Liver (tissue), 9 donors: ENCODE data around the gene THBD. TPM values are rescaled to one million over a fixed set of nuclear protein-coding genes. Genes with fewer than 3 reads are reported as not detected.

Experiments used
- DNase-seq: peaks from one replicate; pipeline ENCODE4 v3.0.0-alpha.2; 2017; ENCODE audit warnings: low spot score
- H3K27ac ChIP-seq, 2 donors: one replicate each; pipeline ENCODE4 v1.7.0; 2013; ENCODE audit warnings: inconsistent platforms in 2 of 2, low read length in 2 of 2, control low read depth in 1 of 2, low read depth in 1 of 2, mild to moderate bottlenecking in 1 of 2
- H3K27me3 ChIP-seq, 4 donors: one replicate each; pipeline versions ENCODE4 v1.6.1 to v1.7.0; 2013; ENCODE audit warnings: low read length in 3 of 4, inconsistent platforms in 1 of 4, mild to moderate bottlenecking in 1 of 4, moderate library complexity in 1 of 4; ENCODE audit not compliant: control insufficient read depth in 4 of 4, insufficient read depth in 4 of 4
- H3K36me3 ChIP-seq, 4 donors: one replicate each; pipeline versions ENCODE4 v1.6.1 to v1.7.0; 2013; ENCODE audit warnings: low read length in 3 of 4, mild to moderate bottlenecking in 3 of 4, low read depth in 1 of 4, moderate library complexity in 1 of 4; ENCODE audit not compliant: control insufficient read depth in 4 of 4, insufficient read depth in 3 of 4
- H3K4me1 ChIP-seq, 4 donors: one replicate each; pipeline versions ENCODE4 v1.6.1 to v1.7.0; 2013; ENCODE audit warnings: low read length in 3 of 4, mild to moderate bottlenecking in 3 of 4, moderate library complexity in 1 of 4; ENCODE audit not compliant: control insufficient read depth in 4 of 4, insufficient read depth in 4 of 4
- H3K4me3 ChIP-seq, 3 donors: one replicate each; pipeline versions ENCODE4 v1.6.1 to v1.7.0; 2013; ENCODE audit warnings: low read length in 3 of 3, control low read depth in 1 of 3, low read depth in 1 of 3, mild to moderate bottlenecking in 1 of 3
- H3K9ac ChIP-seq, 2 donors: one replicate each; pipeline ENCODE4 v1.7.0; 2013; ENCODE audit warnings: low read length in 2 of 2, mild to moderate bottlenecking in 2 of 2, moderate library complexity in 2 of 2, control low read depth in 1 of 2, low read depth in 1 of 2
- H3K9me3 ChIP-seq, 4 donors: one replicate each; pipeline versions ENCODE4 v1.6.1 to v1.7.0; 2013; ENCODE audit warnings: low read length in 3 of 4; ENCODE audit not compliant: control insufficient read depth in 4 of 4
- ATF3 ChIP-seq: IDR thresholded peaks from 2 replicates; pipeline ENCODE4 v1.6.1; 2016; ENCODE audit warnings: antibody characterized with exemption
- CTCF ChIP-seq: fragments of 150-350 bp; IDR thresholded peaks from 2 replicates; pipeline ENCODE4 v1.5.1; 2017; ENCODE audit warnings: improper control_type of control experiment, low read depth, low read length; ENCODE audit not compliant: missing input control
- EGR1 ChIP-seq, 2 donors: IDR thresholded peaks; 2 replicates each; pipeline ENCODE4 v1.6.1; 2016 to 2018; ENCODE audit warnings: antibody characterized with exemption in 2 of 2, low read depth in 2 of 2
- FOXA1 ChIP-seq: IDR thresholded peaks from 2 replicates; pipeline ENCODE4 v1.6.1; 2016; ENCODE audit warnings: antibody characterized with exemption
- FOXA2 ChIP-seq: IDR thresholded peaks from 2 replicates; pipeline ENCODE4 v1.6.1; 2016; ENCODE audit warnings: antibody characterized with exemption
- GABPA ChIP-seq, 2 donors: IDR thresholded peaks in 1 of 2; conservative IDR thresholded peaks in 1 of 2; 2 replicates each; pipeline ENCODE4 v1.6.1; 2016; ENCODE audit warnings: antibody characterized with exemption in 2 of 2, mild to moderate bottlenecking in 1 of 2, moderate library complexity in 1 of 2
- HNF4A ChIP-seq, 2 donors: conservative IDR thresholded peaks; 2 replicates each; pipeline ENCODE4 v1.6.1; 2016; ENCODE audit warnings: antibody characterized with exemption in 2 of 2, mild to moderate bottlenecking in 2 of 2
- HNF4G ChIP-seq: IDR thresholded peaks from 2 replicates; pipeline ENCODE4 v1.6.1; 2016; ENCODE audit warnings: antibody characterized with exemption
- MAX ChIP-seq: IDR thresholded peaks from 2 replicates; pipeline ENCODE4 v1.6.1; 2016; ENCODE audit warnings: antibody characterized with exemption
- RAD21 ChIP-seq, 2 donors: IDR thresholded peaks; 2 replicates each; pipeline ENCODE4 v1.6.1; 2016; ENCODE audit warnings: antibody characterized with exemption in 2 of 2, mild to moderate bottlenecking in 2 of 2
- REST ChIP-seq: IDR thresholded peaks from 2 replicates; pipeline ENCODE4 v1.6.1; 2016; ENCODE audit warnings: antibody characterized with exemption, mild to moderate bottlenecking
- RXRA ChIP-seq, 2 donors: IDR thresholded peaks; 2 replicates each; pipeline ENCODE4 v1.6.1; 2017 to 2018; ENCODE audit warnings: antibody characterized with exemption in 2 of 2, mild to moderate bottlenecking in 1 of 2
- SP1 ChIP-seq: IDR thresholded peaks from 2 replicates; pipeline ENCODE4 v1.6.1; 2018; ENCODE audit warnings: antibody characterized with exemption, mild to moderate bottlenecking
- TAF1 ChIP-seq: conservative IDR thresholded peaks from 2 replicates; pipeline ENCODE4 v1.6.1; 2016; ENCODE audit warnings: antibody characterized with exemption, mild to moderate bottlenecking
- YY1 ChIP-seq: IDR thresholded peaks from 2 replicates; pipeline ENCODE4 v1.6.1; 2016; ENCODE audit warnings: antibody characterized with exemption, mild to moderate bottlenecking
- ZBTB33 ChIP-seq: IDR thresholded peaks from 2 replicates; pipeline ENCODE4 v1.6.1; 2016; ENCODE audit warnings: antibody characterized with exemption
- WGBS: extraction: QIAGEN DNeasy Blood & Tissue Kit; methylation state at CpG from one replicate; pipeline ENCODE4 v1.1.7; 2013; 5-methylcytosine and 5-hydroxymethylcytosine counted together
- polyA plus RNA-seq, 2 donors: library from polyadenylated mRNA; stranded (reverse) in 1 of 2; unstranded in 1 of 2; fragments of 200-250 nt in 1 of 2; fragments of >200 nt in 1 of 2; fragmentation: Nextera tagmentation in 1 of 2; extraction: Ambion mirVana in 1 of 2; gene quantifications; one replicate each; pipeline versions ENCODE4 v1.2.1 to v1.2.3, GENCODE V29; 2013 to 2015
- total RNA-seq, 2 donors: library from RNA; depleted of rRNA; stranded (reverse); fragments of >200 nt; gene quantifications; one replicate each; pipeline ENCODE4 v1.2.3, GENCODE V29; 2014
- donor health status: healthy.
- donor health status: healthy.
- donor health status: healthy.
- donor health status: healthy.
- donor health status: healthy.

The THBD gene
- total and polyA plus RNA-seq, 4 donors = 1.4 to 6.6 (median 3.1) TPM

GRCh38 chr20:23033918-23034317 lies 15.6 kb downstream of the THBD start:
- WGBS = 73% methylated on average over 4 of the region's 4 CpGs
- Histone ChIP-seq H3K4me3 (no peak overlapping the region), H3K4me1 (no peaks in the 10 kb centered on the region), H3K9ac (no peak overlapping the region), H3K36me3 (no peaks in the 10 kb centered on the region), H3K9me3 (no peaks in the 10 kb centered on the region), H3K27me3 (peaks cover 0 to 3% (median 1%) of the 10 kb centered on the region in 4 donors), H3K27ac (no peak overlapping the region)
- no peak for TF ChIP-seq FOXA2
- no peak for TF ChIP-seq EGR1 (IDR thresholded peaks at IDR 0.05; ENCODE audit: low read depth in 2 of 2)
- TF ChIP-seq ATF3 = no peak
- TF ChIP-seq SP1 = no peak
- no peak for TF ChIP-seq REST
- no peak for TF ChIP-seq YY1
- no peak for TF ChIP-seq TAF1
- no peak for TF ChIP-seq CTCF
- TF ChIP-seq HNF4A (conservative IDR thresholded peaks at IDR 0.05) = no peak
- no peak for DNase-seq

- TF ChIP-seq GABPA (IDR thresholded peaks at IDR 0.05 in 1 of 2, conservative IDR thresholded peaks at IDR 0.05 in 1 of 2) (no peak), RXRA (IDR thresholded peaks at IDR 0.05) (no peak), HNF4G (no peak)
- 69% methylated on average over 5 of the region's 5 CpGs for WGBS
- no peak for DNase-seq
- Histone ChIP-seq H3K27me3 (peaks cover 0 to 3% (median 1%) of the 10 kb centered on the region in 4 donors), H3K4me3 (no peak overlapping the region), H3K36me3 (no peaks in the 10 kb centered on the region), H3K9me3 (no peaks in the 10 kb centered on the region), H3K27ac (no peak overlapping the region), H3K4me1 (no peaks in the 10 kb centered on the region), H3K9ac (no peak overlapping the region)
Measured at GRCh38 chr20:23032750-23033078, 16.8 kb downstream of the THBD start.

- no peaks in the 10 kb centered on the region for H3K4me1 ChIP-seq
- 77% methylated on average over 6 of the region's 6 CpGs for WGBS
- H3K9ac ChIP-seq = no peak overlapping the region
- no peaks in the 10 kb centered on the region for H3K36me3 ChIP-seq
- peaks cover 0 to 3% (median 0%) of the 10 kb centered on the region in 4 donors for H3K27me3 ChIP-seq
- DNase-seq = no peak
- no peak overlapping the region for H3K27ac ChIP-seq
- no peaks in the 10 kb centered on the region for H3K9me3 ChIP-seq
- no peak for TF ChIP-seq FOXA1
- no peak for TF ChIP-seq CTCF
- TF ChIP-seq ZBTB33 = no peak
- no peak for TF ChIP-seq RAD21 (IDR thresholded peaks at IDR 0.05)
- no peak for TF ChIP-seq SP1
- TF ChIP-seq MAX = no peak
- TF ChIP-seq YY1 = no peak
- no peak for TF ChIP-seq EGR1 (IDR thresholded peaks at IDR 0.05; ENCODE audit: low read depth in 2 of 2)
- TF ChIP-seq HNF4G = no peak
- TF ChIP-seq ATF3 = no peak
- no peak for TF ChIP-seq TAF1
- TF ChIP-seq FOXA2 = no peak
- no peak overlapping the region for H3K4me3 ChIP-seq
Measured at GRCh38 chr20:23032056-23032749, 17.3 kb downstream of the THBD start.
